DMS53 (cell line): ENCODE data around the gene OR5AU1.
A peak's percentile ranks its signal among the peaks of the same experiment; 100 is the strongest.

ENCODE experiments used
- DNase-seq: peaks from one replicate; lab custom pipeline; 2025; lab: John Stamatoyannopoulos, UW

Gene OR5AU1

GRCh38 chr14:21155963-21156362 is at the start of gene OR5AU1:
TSS of gene OR5AU1 (minus strand) at chr14:21156063. CDS start at chr14:21155872, 191 bp downstream.
- DNase-seq: no peak

- DNase-seq: no peak
These were observed 49.3 kb upstream of the OR5AU1 start for GRCh38 chr14:21205026-21205677.

GRCh38 chr14:21204167-21205025 is 48.5 kb upstream of the OR5AU1 start:
- DNase-seq: no peak

GRCh38 chr14:21203470-21204166 is 47.8 kb upstream of the OR5AU1 start:
- DNase-seq: no peak

- DNase-seq: no peak
These were observed 46.8 kb upstream of the OR5AU1 start for GRCh38 chr14:21202463-21203358.

- no peak for DNase-seq
These were observed 46.0 kb upstream of the OR5AU1 start for GRCh38 chr14:21201732-21202462.

- DNase-seq: no peak
These were observed 45.0 kb upstream of the OR5AU1 start for GRCh38 chr14:21200752-21201461.

- no peak for DNase-seq
These were observed 44.0 kb upstream of the OR5AU1 start for GRCh38 chr14:21199611-21200560.

GRCh38 chr14:21197418-21198205 is 41.7 kb upstream of the OR5AU1 start:
- no peak for DNase-seq

GRCh38 chr14:21194597-21194996 is 38.7 kb upstream of the OR5AU1 start:
- DNase-seq: no peak

GRCh38 chr14:21192875-21193535 is 37.1 kb upstream of the OR5AU1 start:
- DNase-seq: no peak

- DNase-seq: peak; percentile 5
These were observed 36.6 kb upstream of the OR5AU1 start for GRCh38 chr14:21192447-21192822.

- DNase-seq: peak; percentile 81
These were observed 36.1 kb upstream of the OR5AU1 start for GRCh38 chr14:21191809-21192446.

- no peak for DNase-seq
These were observed 35.5 kb upstream of the OR5AU1 start for GRCh38 chr14:21191261-21191808.

GRCh38 chr14:21185491-21185890 is 29.6 kb upstream of the OR5AU1 start:
- DNase-seq: no peak

- no peak for DNase-seq
These were observed 28.4 kb upstream of the OR5AU1 start for GRCh38 chr14:21184254-21184653.

GRCh38 chr14:21182166-21182565 is 26.3 kb upstream of the OR5AU1 start:
- DNase-seq: no peak
